ENCODE results near the gene EPHA5.

GRCh38 chr4:65502131-65502701 lies 168.1 kb downstream of the EPHA5 start:
- TF ChIP-seq ZC3H10 (CRISPR knock-in tag; IDR thresholded peaks at IDR 0.05) (no peak), ZFP30 (CRISPR knock-in tag; IDR thresholded peaks at IDR 0.05) (no peak), CSDC2 (CRISPR knock-in tag; IDR thresholded peaks at IDR 0.05) (no peak), RARB (CRISPR knock-in tag; IDR thresholded peaks at IDR 0.05) (no peak), ARNTL (CRISPR knock-in tag; IDR thresholded peaks at IDR 0.05; ENCODE audit: borderline replicate concordance, low read depth) (no peak), ESRRG (CRISPR knock-in tag; IDR thresholded peaks at IDR 0.05) (no peak), PPARA (CRISPR knock-in tag; IDR thresholded peaks at IDR 0.05; ENCODE audit: borderline replicate concordance) (no peak), ZNF8 (CRISPR knock-in tag; IDR thresholded peaks at IDR 0.05) (no peak)

Measured in SK-N-SH treated with all-trans-retinoic acid at 6 μM for 48 hours (cell line).